Neural cell (in vitro differentiated cells): Measurements from ENCODE around the gene LRBA.

Experiments
- CTCF ChIP-seq: fragments of 450-650 bp; IDR thresholded peaks from 2 replicates; pipeline ENCODE4 v1.5.1; 2014; ENCODE audit warnings: antibody characterized with exemption, mild to moderate bottlenecking, moderate library complexity; ENCODE audit not compliant: poor library complexity, severe bottlenecking
- EP300 ChIP-seq: fragments of 450-650 bp; conservative IDR thresholded peaks from 2 replicates; pipeline ENCODE4 v1.6.1; 2014; ENCODE audit warnings: antibody characterized with exemption, mild to moderate bottlenecking, moderate library complexity; ENCODE audit not compliant: poor library complexity, severe bottlenecking
- EZH2 ChIP-seq: fragments of 200-600, 300-800 bp; shearing (Covaris generic), sonication (generic); IDR thresholded peaks from 2 replicates; pipeline ENCODE4 v1.6.1; 2014; ENCODE audit warnings: antibody characterized with exemption, low read length, borderline replicate concordance, mild to moderate bottlenecking; ENCODE audit not compliant: insufficient read depth, poor library complexity, severe bottlenecking
- MXI1 ChIP-seq: fragments of 450-650 bp; conservative IDR thresholded peaks from 2 replicates; pipeline ENCODE4 v1.6.1; 2014; ENCODE audit warnings: antibody characterized with exemption, mild to moderate bottlenecking; ENCODE audit not compliant: poor library complexity, severe bottlenecking
- POLR2AphosphoS5 ChIP-seq: IDR thresholded peaks from 2 replicates; pipeline ENCODE4 v1.6.1; 2012
- RAD21 ChIP-seq: fragments of 450-650 bp; conservative IDR thresholded peaks from 2 replicates; pipeline ENCODE4 v1.6.1; 2014; ENCODE audit warnings: antibody characterized with exemption, mild to moderate bottlenecking, moderate library complexity
- SMC3 ChIP-seq: fragments of 450-650 bp; conservative IDR thresholded peaks from 2 replicates; pipeline ENCODE4 v1.6.1; 2014; ENCODE audit warnings: antibody characterized with exemption, mild to moderate bottlenecking, moderate library complexity; ENCODE audit not compliant: poor library complexity
- TAF1 ChIP-seq: IDR thresholded peaks from 2 replicates; pipeline ENCODE4 v1.6.1; 2012; ENCODE audit warnings: low read depth
- TF ChIP-seq, protein P1 (sequence below): IDR thresholded peaks from 2 replicates; pipeline ENCODE4 v1.6.1; 2012; ENCODE audit warnings: borderline replicate concordance

GRCh38 chr4:150593996-150594395, 421.1 kb downstream of the LRBA start:
- TF ChIP-seq CTCF (no peak), EP300 (no peak), EZH2 (no peak), POLR2AphosphoS5 (no peak), RAD21 (no peak), SMC3 (no peak), TAF1 (no peak), MXI1 (no peak)
- TF ChIP-seq, protein P1, sequence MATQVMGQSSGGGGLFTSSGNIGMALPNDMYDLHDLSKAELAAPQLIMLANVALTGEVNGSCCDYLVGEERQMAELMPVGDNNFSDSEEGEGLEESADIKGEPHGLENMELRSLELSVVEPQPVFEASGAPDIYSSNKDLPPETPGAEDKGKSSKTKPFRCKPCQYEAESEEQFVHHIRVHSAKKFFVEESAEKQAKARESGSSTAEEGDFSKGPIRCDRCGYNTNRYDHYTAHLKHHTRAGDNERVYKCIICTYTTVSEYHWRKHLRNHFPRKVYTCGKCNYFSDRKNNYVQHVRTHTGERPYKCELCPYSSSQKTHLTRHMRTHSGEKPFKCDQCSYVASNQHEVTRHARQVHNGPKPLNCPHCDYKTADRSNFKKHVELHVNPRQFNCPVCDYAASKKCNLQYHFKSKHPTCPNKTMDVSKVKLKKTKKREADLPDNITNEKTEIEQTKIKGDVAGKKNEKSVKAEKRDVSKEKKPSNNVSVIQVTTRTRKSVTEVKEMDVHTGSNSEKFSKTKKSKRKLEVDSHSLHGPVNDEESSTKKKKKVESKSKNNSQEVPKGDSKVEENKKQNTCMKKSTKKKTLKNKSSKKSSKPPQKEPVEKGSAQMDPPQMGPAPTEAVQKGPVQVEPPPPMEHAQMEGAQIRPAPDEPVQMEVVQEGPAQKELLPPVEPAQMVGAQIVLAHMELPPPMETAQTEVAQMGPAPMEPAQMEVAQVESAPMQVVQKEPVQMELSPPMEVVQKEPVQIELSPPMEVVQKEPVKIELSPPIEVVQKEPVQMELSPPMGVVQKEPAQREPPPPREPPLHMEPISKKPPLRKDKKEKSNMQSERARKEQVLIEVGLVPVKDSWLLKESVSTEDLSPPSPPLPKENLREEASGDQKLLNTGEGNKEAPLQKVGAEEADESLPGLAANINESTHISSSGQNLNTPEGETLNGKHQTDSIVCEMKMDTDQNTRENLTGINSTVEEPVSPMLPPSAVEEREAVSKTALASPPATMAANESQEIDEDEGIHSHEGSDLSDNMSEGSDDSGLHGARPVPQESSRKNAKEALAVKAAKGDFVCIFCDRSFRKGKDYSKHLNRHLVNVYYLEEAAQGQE = no peak
